Activated naive CD8-positive, alpha-beta T cell treated with anti-CD3 and anti-CD28 coated beads, Interleukin-2, amount 50 U/mL, for 24 hours (primary cell): ENCODE data around the gene CD163.
"Not testable (repeated sequence)": the region's sequence is repeated elsewhere in the genome, so short reads cannot be mapped to it uniquely, and the experiment has no call there.

Experiments
- ATAC-seq: fragments of 150-1000 bp; cut with Tn5 transposase; one replicate; pipeline ENCODE4 v1.10.0; 2021
- DNase-seq: peaks from one replicate; pipeline ENCODE4 v3.0.0; 2021
- H3K27ac Mint-ChIP-seq: one replicate; pipeline ENCODE4 v1.8.0; 2021; ENCODE audit warnings: mild to moderate bottlenecking, mixed read lengths
- H3K27me3 Mint-ChIP-seq: one replicate; pipeline ENCODE4 v1.8.0; 2021; ENCODE audit warnings: mixed read lengths
- H3K36me3 Mint-ChIP-seq: one replicate; pipeline ENCODE4 v1.8.0; 2021; ENCODE audit warnings: low read depth, mixed read lengths
- H3K4me1 Mint-ChIP-seq: one replicate; pipeline ENCODE4 v1.8.0; 2021; ENCODE audit warnings: mixed read lengths
- H3K4me3 Mint-ChIP-seq: one replicate; pipeline ENCODE4 v1.8.0; 2021; ENCODE audit warnings: mild to moderate bottlenecking, moderate library complexity, mixed read lengths
- H3K9me3 Mint-ChIP-seq: one replicate; pipeline ENCODE4 v1.8.0; 2021; ENCODE audit warnings: mixed read lengths

The CD163 gene

DNA sequence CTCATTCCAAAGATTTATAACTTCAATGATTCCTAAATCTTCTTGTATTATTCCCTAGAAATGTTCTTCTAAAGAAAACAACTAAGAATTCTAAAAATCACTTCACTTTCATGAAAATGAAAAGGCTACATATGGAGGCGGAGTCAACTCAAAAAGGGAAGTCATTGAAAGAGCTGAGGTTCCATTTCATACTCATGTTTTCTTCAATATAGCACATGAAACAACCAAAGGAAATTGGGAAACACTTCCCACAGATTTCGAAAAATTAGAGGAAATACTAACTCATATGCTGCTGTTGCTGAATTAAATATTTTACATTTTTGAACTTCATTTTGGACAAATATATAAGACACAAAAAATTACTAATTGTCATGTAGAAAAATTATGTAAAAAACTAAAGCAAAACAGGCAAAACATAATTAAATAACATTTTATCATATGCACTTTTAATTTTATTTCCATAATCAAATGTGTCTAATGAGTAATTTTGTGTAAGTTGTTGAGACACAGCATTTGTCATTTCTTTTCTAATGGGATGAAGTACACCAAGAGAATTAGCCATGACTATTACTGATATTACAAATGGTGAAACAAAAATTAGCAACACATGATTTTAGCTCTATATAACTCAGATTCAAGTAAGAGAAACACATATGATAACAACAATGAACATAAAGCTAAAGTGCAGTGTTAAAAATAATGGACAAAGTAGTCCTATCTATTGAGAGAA, at the start of gene CD163:
Gene CD163 (minus strand): TSS at position 92 of the 730 bp plus-strand sequence. CDS start 87 bp downstream, at position 5.
- no peaks in the 10 kb centered on the region for H3K9me3 Mint-ChIP-seq
- H3K4me1 Mint-ChIP-seq: no peaks in the 10 kb centered on the region
- no peak within 1 kb of the TSS for H3K4me3 Mint-ChIP-seq
- no peaks in the 10 kb centered on the region for H3K36me3 Mint-ChIP-seq
- DNase-seq (no peak), ATAC-seq (no peak)
- H3K27me3 Mint-ChIP-seq: peaks cover 18% of the 10 kb centered on the region
- no peak within 1 kb of the TSS for H3K27ac Mint-ChIP-seq

DNA sequence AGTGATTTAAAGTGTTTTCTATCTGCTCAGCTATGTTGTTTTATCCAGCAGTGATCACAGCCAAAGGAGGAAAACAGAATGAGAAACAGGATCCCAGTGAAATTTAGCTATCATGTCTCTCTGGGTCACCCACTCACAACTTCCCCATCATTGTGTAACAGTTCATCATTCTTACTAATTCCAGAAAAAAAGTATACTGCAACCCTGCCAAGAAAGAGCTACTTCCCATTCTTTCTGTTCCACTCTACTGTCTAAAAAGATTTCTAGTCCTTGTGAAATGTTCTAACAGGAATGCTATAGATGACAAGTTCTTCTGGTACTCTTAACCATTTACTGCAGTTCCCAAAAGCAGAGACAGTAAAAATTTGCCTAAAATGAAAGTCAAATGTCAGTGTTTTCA, 39.2 kb upstream of the CD163 start:
- no peak for ATAC-seq
- H3K4me1 Mint-ChIP-seq: no peaks in the 10 kb centered on the region
- no peaks in the 10 kb centered on the region for H3K36me3 Mint-ChIP-seq
- DNase-seq: no peak
- H3K4me3 Mint-ChIP-seq: no peak overlapping the region
- H3K27ac Mint-ChIP-seq: no peak overlapping the region
- H3K9me3 Mint-ChIP-seq: peaks cover 5% of the 10 kb centered on the region
- peaks cover 7% of the 10 kb centered on the region for H3K27me3 Mint-ChIP-seq

DNA sequence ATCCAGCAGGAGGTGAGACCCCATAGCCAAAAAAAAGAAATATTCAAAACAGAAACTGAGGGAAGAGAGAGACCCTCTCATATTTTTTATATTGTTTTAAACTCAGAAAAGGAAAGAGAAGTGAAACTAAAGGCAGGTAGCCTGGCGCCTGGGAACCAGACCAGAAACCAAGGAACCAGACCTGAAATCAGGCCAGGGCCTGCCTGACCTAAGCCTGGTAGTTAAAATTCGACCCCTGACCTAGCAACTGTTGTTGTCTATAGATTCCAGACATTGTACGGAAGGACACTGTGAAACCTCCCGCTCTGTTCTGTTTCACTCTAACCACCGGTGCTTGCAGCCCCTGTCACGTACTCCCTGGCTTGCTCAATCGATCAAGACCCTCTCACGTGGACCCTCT, 38.5 kb upstream of the CD163 start:
- H3K4me1 Mint-ChIP-seq: no peaks in the 10 kb centered on the region
- no peak overlapping the region for H3K27ac Mint-ChIP-seq
- H3K4me3 Mint-ChIP-seq: no peak overlapping the region
- no peaks in the 10 kb centered on the region for H3K36me3 Mint-ChIP-seq
- ATAC-seq: no peak
- peaks cover 5% of the 10 kb centered on the region for H3K9me3 Mint-ChIP-seq
- no peak for DNase-seq
- peaks cover 8% of the 10 kb centered on the region for H3K27me3 Mint-ChIP-seq

DNA sequence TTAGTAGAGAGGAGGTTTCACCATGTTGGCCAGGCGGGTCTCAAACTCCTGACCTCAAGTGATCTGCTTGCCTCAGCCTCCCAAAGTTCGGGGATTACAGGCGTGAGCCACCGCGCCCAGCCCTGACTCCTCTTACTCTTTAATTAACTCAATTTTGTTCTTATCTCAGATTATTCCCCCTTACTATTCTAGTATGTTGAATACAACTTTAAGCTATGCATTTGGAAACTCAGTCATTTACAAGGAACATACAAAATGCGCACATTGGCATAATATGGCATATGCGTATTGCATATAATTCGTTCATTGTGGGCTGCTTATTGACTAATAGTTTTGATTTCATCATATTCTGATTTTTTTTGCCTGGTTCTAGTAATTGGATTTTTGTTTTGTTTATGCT, 10.8 kb upstream of the CD163 start:
- Mint-ChIP-seq H3K36me3 (no peaks in the 10 kb centered on the region), H3K4me1 (no peaks in the 10 kb centered on the region), H3K4me3 (no peak overlapping the region), H3K27me3 (peaks cover 4% of the 10 kb centered on the region), H3K27ac (no peak overlapping the region), H3K9me3 (no peaks in the 10 kb centered on the region)
- DNase-seq (no peak), ATAC-seq (no peak)

DNA sequence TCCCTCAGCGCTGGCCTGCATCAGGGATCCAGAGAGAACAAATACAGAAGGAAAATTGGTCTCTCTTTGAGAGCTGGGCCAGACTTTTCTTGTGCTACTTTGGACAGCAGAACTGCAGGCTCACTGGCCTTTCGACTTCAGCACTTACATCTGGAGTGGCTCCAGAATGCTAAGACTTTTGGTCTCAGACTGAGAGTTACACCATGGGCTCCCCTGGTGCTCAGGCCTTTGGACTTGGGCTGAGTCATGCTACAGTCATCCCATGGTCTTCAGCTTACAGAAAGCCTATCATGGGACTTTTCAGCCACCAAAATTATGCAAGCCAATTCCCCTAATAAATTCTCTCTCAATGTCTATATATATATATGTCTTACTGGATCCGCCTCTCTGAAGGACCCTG, 9.0 kb upstream of the CD163 start:
- ATAC-seq (no peak), DNase-seq (no peak)
- Mint-ChIP-seq H3K27ac (no peak overlapping the region), H3K36me3 (no peaks in the 10 kb centered on the region), H3K9me3 (no peaks in the 10 kb centered on the region), H3K4me1 (no peaks in the 10 kb centered on the region), H3K4me3 (no peak overlapping the region), H3K27me3 (peaks cover 10% of the 10 kb centered on the region)

DNA sequence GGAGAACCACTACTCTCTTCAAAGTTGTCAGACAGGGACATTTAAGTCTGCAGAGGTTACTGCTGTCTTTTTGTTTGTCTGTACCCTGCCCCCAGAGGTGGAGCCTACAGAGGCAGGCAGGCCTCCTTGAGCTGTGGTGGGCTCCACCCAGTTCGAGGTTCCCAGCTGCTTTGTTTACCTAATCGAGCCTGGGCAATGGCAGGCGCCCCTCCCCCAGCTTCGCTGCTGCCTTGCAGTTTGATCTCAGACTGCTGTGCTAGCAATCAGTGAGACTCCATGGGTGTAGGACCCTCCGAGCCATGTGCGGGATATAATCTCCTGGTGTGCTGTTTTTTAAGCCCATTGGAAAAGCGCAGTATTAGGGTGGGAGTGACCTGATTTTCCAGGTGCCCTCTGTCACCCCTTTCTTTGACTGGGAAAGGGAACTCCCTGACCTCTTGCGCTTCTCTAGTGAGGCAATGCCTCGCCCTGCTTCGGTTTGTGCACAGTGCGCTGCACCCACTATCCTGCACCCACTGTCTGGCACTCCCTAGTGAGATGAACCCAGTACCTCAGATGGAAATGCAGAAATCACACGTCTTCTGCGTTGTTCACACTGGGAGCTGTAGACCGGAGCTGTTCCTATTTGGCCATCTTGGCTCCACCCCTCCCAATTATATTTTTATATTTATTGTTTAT, 6.4 kb upstream of the CD163 start:
- not testable (repeated sequence) for ATAC-seq, H3K36me3 Mint-ChIP-seq

DNA sequence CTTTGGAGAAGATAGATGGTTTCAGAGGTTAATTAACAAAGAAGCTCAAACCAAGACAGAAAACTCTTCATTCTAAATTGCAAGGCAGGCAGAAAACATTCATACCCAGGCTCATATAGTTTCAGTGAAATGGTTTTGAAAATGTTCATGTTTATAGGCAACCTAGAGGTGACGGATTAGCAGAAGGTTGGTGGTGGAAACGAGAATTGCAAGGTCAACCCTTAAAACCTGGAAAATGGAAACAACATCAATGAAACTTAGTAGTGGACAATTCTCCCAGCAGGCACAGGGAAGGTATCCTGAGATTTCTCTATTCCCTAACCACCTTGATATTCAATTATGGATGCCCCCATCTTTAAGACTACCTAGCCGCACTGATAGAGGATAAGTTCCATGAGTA, 965 bp downstream of the CD163 start:
- no peak overlapping the region for H3K27ac Mint-ChIP-seq
- DNase-seq (no peak), ATAC-seq (no peak)
- H3K4me1 Mint-ChIP-seq: no peaks in the 10 kb centered on the region
- no peaks in the 10 kb centered on the region for H3K36me3 Mint-ChIP-seq
- no peaks in the 10 kb centered on the region for H3K9me3 Mint-ChIP-seq
- H3K27me3 Mint-ChIP-seq: peaks cover 20% of the 10 kb centered on the region
- H3K4me3 Mint-ChIP-seq: no peak overlapping the region

More for the DNA sequence above, 6.4 kb upstream of the CD163 start:
- H3K27ac Mint-ChIP-seq, H3K4me1 Mint-ChIP-seq, H3K4me3 Mint-ChIP-seq, H3K9me3 Mint-ChIP-seq, DNase-seq: not testable (repeated sequence)
- peaks cover 10% of the 10 kb centered on the region for H3K27me3 Mint-ChIP-seq

DNA sequence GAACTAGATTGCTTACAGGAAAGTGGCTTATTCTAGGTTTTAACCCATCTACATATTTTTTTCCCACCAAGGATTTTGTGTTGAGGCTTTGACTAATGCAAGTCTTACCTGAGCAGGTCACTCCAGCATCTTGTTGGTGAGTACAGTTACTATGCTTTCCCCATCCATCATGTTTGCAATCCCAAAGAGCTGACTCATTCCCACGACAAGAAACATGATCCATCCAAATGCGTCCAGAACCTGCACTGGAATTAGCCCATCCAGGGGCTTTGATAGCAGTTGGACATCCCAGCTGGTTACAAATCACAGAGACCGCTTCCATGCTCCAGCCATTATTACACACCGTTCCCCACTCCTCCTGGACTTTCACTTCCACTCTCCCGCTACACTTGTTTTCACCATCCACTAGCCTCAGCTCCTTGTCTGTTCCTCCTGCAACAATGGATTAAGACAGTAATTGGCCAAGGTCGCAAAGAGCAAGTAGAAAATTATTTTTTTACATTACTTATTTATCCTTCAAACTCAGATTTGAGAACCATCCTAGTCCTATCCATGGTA, 2.5 kb downstream of the CD163 start:
- Mint-ChIP-seq H3K36me3 (no peaks in the 10 kb centered on the region), H3K27me3 (peaks cover 25% of the 10 kb centered on the region), H3K9me3 (no peaks in the 10 kb centered on the region), H3K4me3 (no peak overlapping the region), H3K27ac (no peak overlapping the region), H3K4me1 (no peaks in the 10 kb centered on the region)
- no peak for ATAC-seq
- DNase-seq: no peak

DNA sequence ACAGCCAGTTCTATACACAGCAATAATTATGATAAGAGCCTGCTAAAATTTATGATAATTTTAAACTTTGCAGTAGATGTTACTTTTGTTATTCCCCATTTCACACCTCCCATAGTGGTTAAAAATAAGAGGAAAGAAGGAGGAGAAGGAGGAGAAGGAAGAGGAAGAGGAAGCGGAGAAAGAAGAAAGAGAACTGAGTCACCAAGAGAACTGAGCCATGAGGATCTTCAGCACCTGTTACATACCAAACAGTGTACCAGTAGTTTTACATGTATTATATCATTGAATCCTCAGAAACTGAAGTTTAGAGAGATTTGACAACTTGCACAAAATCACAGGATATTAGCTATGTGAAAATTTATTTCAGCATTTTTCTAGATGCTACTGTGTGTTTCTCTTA, 3.9 kb downstream of the CD163 start:
- Mint-ChIP-seq H3K4me3 (no peak overlapping the region), H3K36me3 (no peaks in the 10 kb centered on the region), H3K27me3 (peaks cover 26% of the 10 kb centered on the region)

DNA sequence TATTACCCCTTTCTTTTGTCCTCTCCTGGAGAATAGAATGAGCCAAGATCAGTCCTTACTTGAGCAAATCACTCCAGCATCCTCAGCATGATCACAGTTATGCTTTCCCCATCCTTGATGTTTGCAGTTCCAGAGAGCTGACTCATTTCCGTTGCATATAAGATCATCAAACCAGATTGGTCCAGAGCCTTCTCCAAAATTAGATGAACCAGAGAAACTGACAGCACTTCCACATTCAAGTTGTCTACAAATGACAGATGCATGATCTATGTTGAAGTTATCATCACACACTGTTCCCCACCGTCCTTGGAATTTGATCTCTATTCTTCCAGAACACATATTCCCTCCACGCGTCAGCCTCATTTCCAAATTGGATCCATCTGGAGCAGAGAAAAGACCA, 4.8 kb downstream of the CD163 start:
- no peaks in the 10 kb centered on the region for H3K9me3 Mint-ChIP-seq
- H3K27me3 Mint-ChIP-seq: peaks cover 25% of the 10 kb centered on the region
- H3K27ac Mint-ChIP-seq: no peak overlapping the region
- H3K36me3 Mint-ChIP-seq: no peaks in the 10 kb centered on the region
- no peaks in the 10 kb centered on the region for H3K4me1 Mint-ChIP-seq
- DNase-seq: no peak
- ATAC-seq: no peak
- H3K4me3 Mint-ChIP-seq: no peak overlapping the region

More for the DNA sequence above, 3.9 kb downstream of the CD163 start:
- H3K9me3 Mint-ChIP-seq: no peaks in the 10 kb centered on the region
- DNase-seq (no peak), ATAC-seq (no peak)
- no peaks in the 10 kb centered on the region for H3K4me1 Mint-ChIP-seq
- no peak overlapping the region for H3K27ac Mint-ChIP-seq

DNA sequence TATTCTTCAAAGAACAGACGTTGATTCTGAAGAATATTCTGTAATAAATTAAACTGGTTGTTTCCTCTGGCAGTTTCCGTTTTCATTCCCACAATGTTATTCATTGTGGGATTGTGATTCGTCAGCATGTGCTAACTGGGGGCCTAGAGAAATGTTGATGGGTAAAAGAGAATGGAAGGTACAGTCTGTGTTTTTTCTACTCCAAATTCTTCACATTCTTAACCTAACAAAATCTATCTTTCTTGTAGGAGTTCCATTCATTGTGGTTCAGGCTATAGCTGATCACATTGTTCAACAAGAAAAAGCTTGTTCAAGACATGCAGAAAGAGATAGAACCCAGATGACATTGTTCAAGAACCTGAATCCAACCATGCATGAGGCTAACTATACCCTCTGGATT, 5.9 kb downstream of the CD163 start:
- no peak overlapping the region for H3K27ac Mint-ChIP-seq
- H3K36me3 Mint-ChIP-seq: no peaks in the 10 kb centered on the region
- no peaks in the 10 kb centered on the region for H3K4me1 Mint-ChIP-seq
- no peak for ATAC-seq
- peaks cover 22% of the 10 kb centered on the region for H3K27me3 Mint-ChIP-seq
- H3K9me3 Mint-ChIP-seq: no peaks in the 10 kb centered on the region
- DNase-seq: no peak
- no peak overlapping the region for H3K4me3 Mint-ChIP-seq

DNA sequence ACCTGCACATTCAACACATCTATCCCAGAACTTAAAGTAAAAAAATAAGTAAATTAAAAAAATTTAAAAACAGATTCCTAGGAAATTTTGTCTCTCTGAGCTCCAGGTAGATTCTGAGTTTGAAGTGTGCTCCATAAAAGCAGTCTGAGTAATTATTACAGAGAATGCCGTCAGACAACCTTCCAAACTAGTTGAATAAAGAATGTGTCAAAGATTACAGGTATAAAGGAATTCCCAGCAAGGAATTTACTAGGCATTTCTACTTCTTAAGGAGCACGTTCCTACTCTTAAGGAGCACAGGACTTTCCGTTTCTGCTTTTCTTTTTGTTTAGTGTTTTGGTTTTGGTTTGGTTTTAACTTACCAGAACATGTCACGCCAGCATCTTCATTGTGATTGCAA, 7.1 kb downstream of the CD163 start:
- H3K27me3 Mint-ChIP-seq: peaks cover 22% of the 10 kb centered on the region
- no peak for DNase-seq
- H3K27ac Mint-ChIP-seq: no peak overlapping the region
- ATAC-seq: no peak
- no peaks in the 10 kb centered on the region for H3K9me3 Mint-ChIP-seq
- H3K36me3 Mint-ChIP-seq: no peaks in the 10 kb centered on the region
- H3K4me1 Mint-ChIP-seq: no peaks in the 10 kb centered on the region
- H3K4me3 Mint-ChIP-seq: no peak overlapping the region

DNA sequence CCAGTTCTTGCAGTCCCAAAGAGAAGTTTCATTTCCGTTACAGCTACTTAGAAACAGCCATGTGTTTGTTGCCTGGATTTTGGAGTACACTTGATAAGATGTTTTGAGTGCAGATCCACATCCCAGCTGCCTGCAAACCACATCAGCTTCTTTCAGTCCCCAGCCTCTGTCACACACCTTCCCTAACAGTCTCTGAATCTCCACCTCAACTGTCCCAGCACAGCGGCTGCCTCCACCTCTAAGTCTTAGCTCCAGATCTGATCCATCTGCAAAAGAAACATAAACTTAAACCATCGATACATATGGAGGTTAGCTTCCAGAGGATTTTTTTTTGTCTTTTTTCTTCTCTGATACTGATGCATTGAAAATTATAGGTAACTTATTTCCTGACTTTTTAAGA, 8.4 kb downstream of the CD163 start:
- Mint-ChIP-seq H3K27ac (no peak overlapping the region), H3K9me3 (no peaks in the 10 kb centered on the region), H3K36me3 (no peaks in the 10 kb centered on the region), H3K4me3 (no peak overlapping the region), H3K27me3 (peaks cover 18% of the 10 kb centered on the region), H3K4me1 (no peaks in the 10 kb centered on the region)
- ATAC-seq (no peak), DNase-seq (no peak)

DNA sequence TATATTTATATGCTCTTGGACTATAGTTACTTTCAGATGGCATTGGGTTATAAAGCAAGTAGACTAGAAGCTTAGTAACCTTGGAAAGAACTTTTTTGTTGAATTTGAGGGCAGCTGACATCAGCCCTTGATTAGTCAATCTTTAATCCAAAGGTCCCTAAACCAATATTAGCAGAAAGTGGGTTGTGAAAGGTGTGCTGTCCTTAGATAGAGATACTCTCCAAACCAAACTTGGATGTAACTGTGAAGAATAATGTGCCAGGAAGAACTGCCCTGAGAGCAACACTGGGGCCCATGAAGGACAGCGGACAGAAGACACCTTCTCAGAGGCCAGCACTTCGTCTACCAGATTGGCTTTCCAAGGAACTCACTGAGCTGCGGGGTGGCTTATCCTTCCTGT, 10.6 kb downstream of the CD163 start:
- no peaks in the 10 kb centered on the region for H3K9me3 Mint-ChIP-seq
- H3K4me3 Mint-ChIP-seq: no peak overlapping the region
- DNase-seq: no peak
- H3K27me3 Mint-ChIP-seq: peaks cover 9% of the 10 kb centered on the region
- H3K4me1 Mint-ChIP-seq: no peaks in the 10 kb centered on the region
- no peak overlapping the region for H3K27ac Mint-ChIP-seq
- no peaks in the 10 kb centered on the region for H3K36me3 Mint-ChIP-seq
- ATAC-seq: no peak

DNA sequence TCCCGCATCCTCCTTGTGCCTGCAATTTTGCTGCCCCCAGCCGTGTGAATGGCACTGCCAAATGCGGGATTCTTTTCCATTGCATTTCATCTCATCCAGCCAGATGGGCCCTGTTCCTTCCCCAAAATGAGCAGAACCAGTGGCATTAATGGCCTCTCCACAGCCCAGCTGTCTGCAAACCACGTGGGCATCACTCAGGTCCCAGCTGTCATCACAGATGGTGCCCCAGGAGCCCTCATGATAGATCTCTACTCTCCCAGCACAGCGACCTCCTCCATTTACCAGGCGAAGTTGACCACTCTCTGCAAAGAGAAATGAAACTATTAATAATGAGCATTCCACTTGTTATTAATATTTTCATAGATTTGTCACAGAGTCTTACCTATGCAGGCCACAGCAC, 17.1 kb downstream of the CD163 start:
- Mint-ChIP-seq H3K4me3 (no peak overlapping the region), H3K36me3 (no peaks in the 10 kb centered on the region), H3K27me3 (peaks cover 4% of the 10 kb centered on the region), H3K4me1 (no peaks in the 10 kb centered on the region), H3K9me3 (no peaks in the 10 kb centered on the region), H3K27ac (no peak overlapping the region)
- no peak for DNase-seq
- ATAC-seq: no peak
